Prostate gland (tissue), 2 donors: ENCODE results near the gene LRRC8E. TPM values are rescaled to one million over a fixed set of nuclear protein-coding genes. Genes with fewer than 3 reads are reported as not detected.

Experiments used
- DNase-seq: peaks from one replicate; pipeline ENCODE4 v3.0.0-alpha.2; 2019; ENCODE audit warnings: low spot score
- H3K27ac ChIP-seq, 2 donors: fragments of 200-600 bp; sonication (generic); 2 replicates each; pipeline ENCODE4 v1.5.1; 2017 to 2019
- H3K27me3 ChIP-seq: fragments of 200-600 bp; sonication (generic); replicated peaks from 2 replicates; pipeline ENCODE4 v1.5.1; 2019; ENCODE audit not compliant: insufficient read depth
- H3K36me3 ChIP-seq, 2 donors: fragments of 200-600 bp; sonication (generic); 1 replicate in 1 of 2; 2 replicates in 1 of 2; pipeline versions ENCODE4 v1.5.1 to v1.8.1; 2017 to 2019
- H3K4me1 ChIP-seq: fragments of 200-600 bp; sonication (generic); replicated peaks from 2 replicates; pipeline ENCODE4 v1.5.1; 2019
- H3K4me3 ChIP-seq, 2 donors: fragments of 200-600 bp; sonication (generic); 2 replicates each; pipeline ENCODE4 v1.5.1; 2017 to 2019
- H3K9me3 ChIP-seq: fragments of 200-600 bp; sonication (generic); 2 replicates; pipeline ENCODE4 v1.5.1; 2017
- CTCF ChIP-seq, 4 experiments: fragments of 200-600 bp in 2 of 4; fragments of 450-650 bp in 2 of 4; sonication (generic) in 2 of 4; IDR thresholded peaks; 1 replicate in 3 of 4; 2 replicates in 1 of 4; pipeline ENCODE4 v1.5.1; 2016 to 2019; ENCODE audit warnings: antibody characterized with exemption in 4 of 4, mild to moderate bottlenecking in 2 of 4, moderate library complexity in 2 of 4
- POLR2A ChIP-seq: fragments of 450-650 bp; IDR thresholded peaks from one replicate; pipeline ENCODE4 v1.6.1; 2016; ENCODE audit warnings: antibody characterized with exemption, mild to moderate bottlenecking
- POLR2AphosphoS5 ChIP-seq: sonication (generic); formaldehyde crosslinking; IDR thresholded peaks from one replicate; pipeline ENCODE4 v1.6.1; 2017; ENCODE audit warnings: antibody characterized with exemption
- WGBS: methylation state at CpG from one replicate; pipeline ENCODE4 v1.1.5; 2018; 5-methylcytosine and 5-hydroxymethylcytosine counted together
- intact Hi-C: fragments of 100-400 bp; cut with DNase I; formaldehyde crosslinking; loops from one replicate; pipeline ENCODE4 v1.14.2; 2022
- total RNA-seq, 2 donors: library from RNA; depleted of rRNA; stranded (reverse); fragments of >200 nt; gene quantifications; one replicate each; pipeline ENCODE4 v1.1.0, GENCODE V29; 2016

The LRRC8E gene
- total RNA-seq, 2 donors from 2014 or later, result 4.8 to 11.7 TPM

- intact Hi-C loops, result no loop called here
Observed at GRCh38 chr19:7922836-7923195, 34.5 kb downstream of the LRRC8E start.

GRCh38 chr19:7923295-7924191, 35.2 kb downstream of the LRRC8E start:
- intact Hi-C loops, result no loop called here
- peaks cover 11% of the 10 kb centered on the region for H3K4me1 ChIP-seq

More at GRCh38 chr19:7922836-7923195, 34.5 kb downstream of the LRRC8E start:
- WGBS, result 87% methylated on average over 8 of the region's 8 CpGs
- Histone ChIP-seq H3K9me3 (no peaks in the 10 kb centered on the region), H3K27ac (no peak overlapping the region), H3K4me3 (no peak overlapping the region), H3K4me1 (peaks cover 6% of the 10 kb centered on the region), H3K36me3 (peaks cover 7 to 10% of the 10 kb centered on the region in 2 donors), H3K27me3 (no peaks in the 10 kb centered on the region)
- no peak for TF ChIP-seq CTCF (IDR thresholded peaks at IDR 0.05)
- no peak for TF ChIP-seq POLR2A
- no peak for TF ChIP-seq POLR2AphosphoS5
- DNase-seq, result no peak

GRCh38 chr19:7924241-7924640, 35.9 kb downstream of the LRRC8E start:
- H3K36me3 ChIP-seq, result peaks cover 7 to 10% of the 10 kb centered on the region in 2 donors
- H3K4me3 ChIP-seq, result no peak overlapping the region
- TF ChIP-seq POLR2A, result no peak
- TF ChIP-seq POLR2AphosphoS5, result no peak
- TF ChIP-seq CTCF (IDR thresholded peaks at IDR 0.05), result no peak
- 71% methylated on average over 12 of the region's 12 CpGs for WGBS
- DNase-seq, result no peak
- intact Hi-C loops, result no loop called here
- no peaks in the 10 kb centered on the region for H3K9me3 ChIP-seq
- H3K27me3 ChIP-seq, result no peaks in the 10 kb centered on the region
- H3K27ac ChIP-seq, result peak overlapping the region in 1 of 2 donors; percentile 58
- H3K4me1 ChIP-seq, result peaks cover 15% of the 10 kb centered on the region

More at GRCh38 chr19:7923295-7924191, 35.2 kb downstream of the LRRC8E start:
- no peaks in the 10 kb centered on the region for H3K27me3 ChIP-seq
- DNase-seq, result no peak
- peak overlapping the region in 1 of 2 donors; percentile 58 for H3K27ac ChIP-seq
- no peak overlapping the region for H3K4me3 ChIP-seq
- TF ChIP-seq POLR2A (no peak), POLR2AphosphoS5 (no peak), CTCF (IDR thresholded peaks at IDR 0.05) (no peak)
- no peaks in the 10 kb centered on the region for H3K9me3 ChIP-seq
- 72% methylated on average over 31 of the region's 31 CpGs for WGBS
- peaks cover 7 to 10% of the 10 kb centered on the region in 2 donors for H3K36me3 ChIP-seq

GRCh38 chr19:7924651-7925170, 36.4 kb downstream of the LRRC8E start:
- H3K27me3 ChIP-seq, result no peaks in the 10 kb centered on the region
- no peak for DNase-seq
- H3K4me1 ChIP-seq, result peaks cover 20% of the 10 kb centered on the region
- intact Hi-C loops, result loop anchor here (5.0 kb wide), 1 partner anchor 392 kb away; no protein-coding TSS in a partner anchor
- no peak for TF ChIP-seq CTCF (IDR thresholded peaks at IDR 0.05)
- no peak for TF ChIP-seq POLR2AphosphoS5
- TF ChIP-seq POLR2A, result no peak
- H3K27ac ChIP-seq, result peak overlapping the region in 1 of 2 donors; percentile 58
- H3K4me3 ChIP-seq, result peak overlapping the region; percentile 33 to 55
- no peaks in the 10 kb centered on the region for H3K9me3 ChIP-seq
- H3K36me3 ChIP-seq, result peaks cover 7 to 10% of the 10 kb centered on the region in 2 donors
- WGBS, result 52% methylated on average over 34 of the region's 34 CpGs
